OCI-LY3 (cell line): ENCODE measurements around the gene TMEM259.

Experiments
- CTCF ChIP-seq: fragments of 200-600, 300-600 bp; sonication (generic); IDR thresholded peaks from 2 replicates; pipeline ENCODE4 v1.5.1; 2014; ENCODE audit warnings: antibody characterized with exemption, low read length, low read depth
- EZH2phosphoT487 ChIP-seq: fragments of 200-600 bp; shearing (Covaris generic); IDR thresholded peaks from 2 replicates; pipeline ENCODE4 v1.6.1; 2018; ENCODE audit warnings: antibody characterized with exemption, mixed run types, low read depth

- no peak for TF ChIP-seq EZH2phosphoT487
- peak; percentile 95 for TF ChIP-seq CTCF
Observed at GRCh38 chr19:1001538-1002166, 19.3 kb downstream of the TMEM259 start.
